HAP-1 (cell line): Measurements from ENCODE around the gene DAB1.

Experiments
- DNase-seq, 2 experiments: peaks; one replicate each; pipeline ENCODE4 v3.0.0-alpha.2; 2016 to 2020; ENCODE audit warnings: low spot score in 2 of 2
- H3K27me3 ChIP-seq: fragments of 250-450 bp; sonication (Bioruptor Pico); 2 replicates; pipeline ENCODE4 v1.5.1; 2020; ENCODE audit warnings: low read depth, mild to moderate bottlenecking, moderate library complexity
- H3K36me3 ChIP-seq: fragments of 250-450 bp; sonication (Bioruptor Pico); replicated peaks from 2 replicates; pipeline ENCODE4 v1.5.1; 2020; ENCODE audit warnings: mild to moderate bottlenecking
- H3K4me1 ChIP-seq: fragments of 250-450 bp; sonication (Bioruptor Pico); 2 replicates; pipeline ENCODE4 v1.5.1; 2020; ENCODE audit warnings: mild to moderate bottlenecking
- H3K4me3 ChIP-seq: fragments of 250-450 bp; sonication (Bioruptor Pico); 2 replicates; pipeline ENCODE4 v1.5.1; 2020; ENCODE audit warnings: mild to moderate bottlenecking, moderate library complexity
- H3K9me3 ChIP-seq: fragments of 250-450 bp; sonication (Bioruptor Pico); 2 replicates; pipeline ENCODE4 v1.5.1; 2020; ENCODE audit warnings: mild to moderate bottlenecking, moderate library complexity
- in situ Hi-C: fragments of 300-500 bp; cut with MboI; formaldehyde crosslinking; loops from 3 replicates; pipeline ENCODE4 v1.14.3; 2020; ENCODE audit warnings: low sequenced_read_pairs, inconsistent platforms, mixed read lengths

DAB1 gene

GRCh38 chr1:57156907-57157306 lies 267.0 kb downstream of the DAB1 start:
- Histone ChIP-seq H3K9me3 (no peaks in the 10 kb centered on the region), H3K4me1 (no peaks in the 10 kb centered on the region), H3K27me3 (no peaks in the 10 kb centered on the region; the same call in 1 of the 2 replicates), H3K36me3 (no peaks in the 10 kb centered on the region), H3K4me3 (no peak overlapping the region)
- in situ Hi-C loops = no loop called here
- DNase-seq = no peak

- Histone ChIP-seq H3K9me3 (no peaks in the 10 kb centered on the region), H3K4me3 (no peak overlapping the region), H3K36me3 (no peaks in the 10 kb centered on the region), H3K4me1 (no peaks in the 10 kb centered on the region), H3K27me3 (peaks cover 8% of the 10 kb centered on the region; the same call in 1 of the 2 replicates)
- no peak for DNase-seq
- in situ Hi-C loops = no loop called here
Measured at GRCh38 chr1:57146100-57146499, 277.8 kb downstream of the DAB1 start.

GRCh38 chr1:57142999-57143398 lies 280.9 kb downstream of the DAB1 start:
- no peaks in the 10 kb centered on the region for H3K4me1 ChIP-seq
- in situ Hi-C loops = no loop called here
- DNase-seq = no peak
- H3K9me3 ChIP-seq = no peaks in the 10 kb centered on the region
- 0 out of 2 replicates have a peak, but pooled peaks cover under 1% of the 10 kb centered on the region for H3K27me3 ChIP-seq
- H3K36me3 ChIP-seq = no peaks in the 10 kb centered on the region
- H3K4me3 ChIP-seq = no peak overlapping the region

DNA sequence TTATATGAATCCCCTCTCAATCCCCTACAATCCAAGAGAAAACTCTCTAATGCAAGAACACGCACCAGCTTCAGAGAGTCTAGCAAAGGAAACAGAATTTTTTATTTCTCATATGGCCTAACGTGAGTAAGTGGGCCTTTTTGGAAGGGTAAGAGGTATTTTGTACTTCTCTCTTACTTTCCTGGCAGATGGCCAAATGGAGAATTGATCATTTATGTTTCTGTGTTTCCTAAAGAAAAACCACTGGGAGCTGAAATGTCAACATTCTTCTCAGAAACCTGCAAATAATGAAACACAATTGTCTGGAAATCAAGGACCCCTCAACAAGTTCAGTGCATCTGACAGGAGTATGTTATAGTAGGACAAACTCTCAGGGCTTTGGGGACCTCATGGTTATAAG lies 281.7 kb downstream of the DAB1 start:
- Histone ChIP-seq H3K4me1 (no peaks in the 10 kb centered on the region), H3K4me3 (no peak overlapping the region), H3K27me3 (no peaks in the 10 kb centered on the region), H3K9me3 (no peaks in the 10 kb centered on the region), H3K36me3 (no peaks in the 10 kb centered on the region)
- DNase-seq = no peak
- in situ Hi-C loops = no loop called here

- in situ Hi-C loops = no loop called here
- Histone ChIP-seq H3K36me3 (no peaks in the 10 kb centered on the region), H3K9me3 (no peaks in the 10 kb centered on the region), H3K4me3 (no peak overlapping the region), H3K4me1 (no peaks in the 10 kb centered on the region), H3K27me3 (no peaks in the 10 kb centered on the region)
- DNase-seq = no peak
Measured at GRCh38 chr1:57138432-57139078, 285.3 kb downstream of the DAB1 start.

GRCh38 chr1:57137980-57138379 lies 285.9 kb downstream of the DAB1 start:
- Histone ChIP-seq H3K4me1 (no peaks in the 10 kb centered on the region), H3K27me3 (no peaks in the 10 kb centered on the region), H3K4me3 (no peak overlapping the region), H3K36me3 (no peaks in the 10 kb centered on the region), H3K9me3 (no peaks in the 10 kb centered on the region)
- no peak for DNase-seq
- in situ Hi-C loops = no loop called here

DNA sequence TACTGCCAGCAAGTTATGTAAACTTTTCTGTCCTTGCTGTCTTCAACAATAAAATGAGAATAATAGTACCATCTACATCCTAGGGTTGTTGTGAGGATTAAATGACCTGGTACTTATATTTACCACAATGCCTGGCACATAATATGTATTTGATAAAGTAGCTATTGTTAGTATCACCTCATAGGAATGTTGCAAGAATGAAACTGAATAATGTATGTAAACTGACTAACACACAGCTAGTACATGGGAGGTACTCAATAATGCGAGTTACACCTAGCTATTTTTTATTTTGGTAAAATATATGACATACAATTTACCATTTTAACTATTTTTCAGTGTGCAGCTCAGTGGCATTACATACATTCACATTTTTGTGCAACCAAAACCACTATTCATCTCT lies 289.1 kb downstream of the DAB1 start:
- in situ Hi-C loops = no loop called here
- DNase-seq = no peak
- no peaks in the 10 kb centered on the region for H3K9me3 ChIP-seq
- H3K36me3 ChIP-seq = no peaks in the 10 kb centered on the region
- no peaks in the 10 kb centered on the region for H3K4me1 ChIP-seq
- no peak overlapping the region for H3K4me3 ChIP-seq
- H3K27me3 ChIP-seq = no peaks in the 10 kb centered on the region

GRCh38 chr1:57133686-57134085 lies 290.2 kb downstream of the DAB1 start:
- Histone ChIP-seq H3K27me3 (no peaks in the 10 kb centered on the region), H3K36me3 (no peaks in the 10 kb centered on the region), H3K4me1 (no peaks in the 10 kb centered on the region), H3K9me3 (no peaks in the 10 kb centered on the region), H3K4me3 (no peak overlapping the region)
- no peak for DNase-seq
- in situ Hi-C loops = no loop called here

GRCh38 chr1:57132993-57133622 lies 290.8 kb downstream of the DAB1 start:
- Histone ChIP-seq H3K4me1 (no peaks in the 10 kb centered on the region), H3K9me3 (no peaks in the 10 kb centered on the region), H3K27me3 (no peaks in the 10 kb centered on the region), H3K36me3 (no peaks in the 10 kb centered on the region), H3K4me3 (no peak overlapping the region)
- DNase-seq = no peak
- in situ Hi-C loops = no loop called here

DNA sequence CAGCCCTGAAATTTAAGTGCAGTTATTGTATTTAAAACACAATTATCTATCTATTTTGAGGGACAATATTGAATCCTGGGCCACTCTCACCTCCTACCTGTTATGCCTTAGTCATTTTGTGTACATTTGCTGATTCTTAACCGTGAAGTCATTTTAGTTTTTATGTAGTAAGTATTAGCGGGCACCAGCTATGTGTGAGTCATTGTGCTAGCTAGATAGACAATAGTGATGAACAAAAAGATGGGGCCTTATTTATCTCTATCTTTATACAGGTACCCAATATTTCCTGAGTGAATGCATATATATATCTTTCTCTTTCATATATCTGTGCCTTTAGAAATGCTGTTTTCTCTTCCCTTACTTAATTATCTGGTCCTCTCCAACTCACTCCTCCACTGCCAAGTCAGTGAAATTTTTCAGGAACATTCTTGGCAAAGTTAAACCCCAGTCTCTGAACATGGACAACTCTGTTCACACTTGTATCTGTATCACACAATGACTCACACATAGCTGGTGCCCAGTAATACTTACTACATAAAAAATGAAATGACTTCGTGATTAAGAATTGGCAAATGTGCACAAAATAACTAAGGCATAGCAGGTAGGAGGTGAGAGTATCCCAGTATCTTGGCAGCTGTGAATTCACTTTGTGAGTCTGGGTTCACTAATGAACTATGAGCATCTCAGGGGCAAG lies 292.0 kb downstream of the DAB1 start:
- Histone ChIP-seq H3K4me1 (no peaks in the 10 kb centered on the region), H3K4me3 (no peak overlapping the region), H3K27me3 (no peaks in the 10 kb centered on the region), H3K36me3 (no peaks in the 10 kb centered on the region), H3K9me3 (no peaks in the 10 kb centered on the region)
- no peak for DNase-seq
- in situ Hi-C loops = no loop called here

DNA sequence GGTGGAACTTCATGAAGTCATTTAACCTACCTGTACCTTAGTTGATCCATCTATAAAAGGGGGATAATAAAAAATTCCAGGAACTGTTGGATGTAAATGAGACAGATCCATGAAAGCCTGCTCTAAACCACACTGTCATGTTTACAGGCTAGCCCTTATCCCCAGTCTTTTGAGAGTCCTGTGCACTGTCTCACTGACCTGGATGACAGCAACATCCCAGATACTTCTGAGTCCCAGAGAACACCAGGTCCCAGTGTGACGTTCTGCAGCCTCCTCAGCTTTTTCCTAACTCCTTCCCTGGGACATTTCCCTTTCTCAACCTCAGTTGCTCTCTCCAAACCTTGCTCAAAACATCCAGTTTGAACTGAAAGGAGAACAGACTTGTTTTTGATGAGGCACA lies 292.6 kb downstream of the DAB1 start:
- no peaks in the 10 kb centered on the region for H3K9me3 ChIP-seq
- H3K4me3 ChIP-seq = no peak overlapping the region
- H3K4me1 ChIP-seq = no peaks in the 10 kb centered on the region
- DNase-seq = no peak
- H3K36me3 ChIP-seq = no peaks in the 10 kb centered on the region
- H3K27me3 ChIP-seq = no peaks in the 10 kb centered on the region
- in situ Hi-C loops = no loop called here

DNA sequence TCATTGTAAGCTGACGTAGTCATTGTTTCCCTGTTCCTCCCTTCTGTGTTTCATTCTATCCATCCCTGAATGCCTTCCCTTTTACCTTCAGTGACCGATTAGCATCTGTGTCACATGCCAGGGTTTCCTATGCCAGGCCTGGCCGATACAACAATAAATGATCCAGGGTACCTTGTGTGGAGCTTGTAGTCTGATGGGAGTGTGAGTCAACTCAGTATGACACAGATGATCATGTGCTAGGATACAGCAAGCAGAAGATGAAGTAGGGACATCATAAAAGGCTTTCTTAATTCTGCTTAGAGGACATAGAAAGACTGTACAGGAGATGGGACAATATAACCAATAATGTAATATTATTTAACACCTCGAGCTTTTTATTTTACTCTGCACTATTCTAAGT lies 294.0 kb downstream of the DAB1 start:
- Histone ChIP-seq H3K4me1 (no peaks in the 10 kb centered on the region), H3K36me3 (no peaks in the 10 kb centered on the region), H3K4me3 (no peak overlapping the region), H3K9me3 (no peaks in the 10 kb centered on the region), H3K27me3 (no peaks in the 10 kb centered on the region)
- no peak for DNase-seq
- in situ Hi-C loops = no loop called here

- in situ Hi-C loops = no loop called here
- H3K4me3 ChIP-seq = no peak overlapping the region
- H3K36me3 ChIP-seq = no peaks in the 10 kb centered on the region
- DNase-seq = no peak
- no peaks in the 10 kb centered on the region for H3K27me3 ChIP-seq
- H3K4me1 ChIP-seq = no peaks in the 10 kb centered on the region
- H3K9me3 ChIP-seq = no peaks in the 10 kb centered on the region
Measured at GRCh38 chr1:57127976-57128375, 295.9 kb downstream of the DAB1 start.

DNA sequence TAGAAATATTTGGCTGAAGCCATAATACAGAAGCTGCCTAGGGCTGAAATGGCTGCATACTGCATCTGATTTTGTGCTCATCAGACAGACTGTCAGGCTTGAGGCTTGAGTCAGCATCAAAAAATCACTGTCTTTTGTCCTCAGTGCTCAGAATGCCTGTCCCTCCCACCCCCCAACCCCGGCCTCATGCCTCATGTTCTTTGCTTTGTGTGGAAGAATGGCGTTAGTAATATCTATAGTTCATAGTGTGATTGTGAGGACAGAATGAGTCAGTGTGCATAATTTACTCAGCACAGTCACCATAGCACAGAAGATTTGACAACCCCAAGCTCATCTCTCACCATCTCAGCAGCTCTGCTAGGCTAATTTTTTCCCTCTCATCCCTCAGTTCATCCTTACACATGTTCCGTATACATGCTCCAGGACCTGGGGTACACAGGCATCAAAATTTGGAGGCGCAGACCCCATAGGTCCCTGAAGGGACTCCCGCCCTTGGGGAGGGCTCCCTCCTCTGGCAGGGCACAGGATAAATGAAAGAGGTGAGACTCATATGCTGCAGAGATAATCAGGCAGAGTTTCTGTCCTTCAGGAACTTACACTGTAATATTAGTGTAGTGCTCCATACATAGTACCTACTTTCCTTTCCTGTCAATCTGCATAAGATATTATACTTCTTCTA lies 299.0 kb downstream of the DAB1 start:
- in situ Hi-C loops = no loop called here
- no peak for DNase-seq
- H3K4me1 ChIP-seq = no peaks in the 10 kb centered on the region
- no peak overlapping the region for H3K4me3 ChIP-seq
- H3K9me3 ChIP-seq = no peaks in the 10 kb centered on the region
- no peaks in the 10 kb centered on the region for H3K36me3 ChIP-seq
- no peaks in the 10 kb centered on the region for H3K27me3 ChIP-seq
